ENCODE results near the gene TMEM178B.

The TMEM178B gene

DNA sequence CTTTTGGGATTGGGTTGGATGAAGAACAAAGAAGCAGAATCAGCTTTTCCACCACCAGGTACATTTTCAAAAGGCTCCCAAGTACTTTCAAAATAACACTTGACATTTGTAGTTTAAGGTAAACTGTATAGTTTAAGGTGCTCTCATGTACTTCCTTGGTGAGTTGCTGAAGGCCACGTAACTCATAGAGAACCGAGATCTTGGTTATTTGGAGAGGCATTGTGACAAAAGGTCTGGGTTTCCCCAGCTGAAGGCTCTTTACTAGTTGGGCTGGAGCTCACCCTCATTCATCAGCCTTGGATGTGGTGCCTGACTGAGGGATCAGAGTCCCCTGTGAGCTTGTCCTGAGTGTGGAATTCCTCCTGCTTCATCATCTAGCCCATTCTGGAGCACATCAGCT, 191.8 kb downstream of the TMEM178B start:
- no peak for DNase-seq

DNA sequence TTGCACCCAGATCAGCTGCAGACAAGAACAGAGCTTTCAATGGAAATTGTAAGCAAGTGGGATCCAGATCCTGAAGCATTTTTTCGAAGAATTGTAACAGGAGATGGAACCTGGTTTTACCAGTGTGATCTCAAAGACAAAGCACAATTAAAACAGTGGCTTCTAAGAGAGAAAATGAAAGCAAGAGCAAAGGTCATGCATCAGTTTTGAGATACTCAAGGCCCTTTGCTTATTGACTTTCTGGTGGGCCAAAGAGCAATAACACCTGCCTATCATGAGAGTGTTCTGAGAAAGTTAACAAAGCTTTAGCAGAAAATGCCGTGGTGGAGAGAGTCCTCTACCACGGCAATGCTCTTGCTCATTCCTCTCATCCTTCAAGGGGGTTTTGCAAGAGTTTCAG, 194.8 kb downstream of the TMEM178B start:
- no peak for DNase-seq

DNA sequence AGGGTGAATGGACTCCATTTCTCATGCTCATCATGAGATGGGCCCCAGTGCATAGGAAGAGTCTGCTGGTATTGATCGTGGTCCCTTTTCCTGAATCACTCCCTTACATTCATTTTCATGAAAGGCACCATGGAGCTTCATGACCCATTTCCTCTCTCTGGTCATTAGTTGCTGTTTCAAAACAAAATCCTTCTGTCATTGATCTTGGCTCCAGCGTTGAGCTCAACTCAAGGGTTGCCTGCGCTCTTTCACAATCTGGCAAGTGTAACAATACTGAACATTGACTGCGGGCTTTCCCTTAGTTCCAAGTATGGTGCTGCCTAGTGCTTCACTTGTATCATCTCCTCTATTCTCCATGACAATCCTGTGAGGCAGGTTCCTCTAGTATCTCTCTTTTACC, 197.6 kb downstream of the TMEM178B start:
- DNase-seq = no peak

DNA sequence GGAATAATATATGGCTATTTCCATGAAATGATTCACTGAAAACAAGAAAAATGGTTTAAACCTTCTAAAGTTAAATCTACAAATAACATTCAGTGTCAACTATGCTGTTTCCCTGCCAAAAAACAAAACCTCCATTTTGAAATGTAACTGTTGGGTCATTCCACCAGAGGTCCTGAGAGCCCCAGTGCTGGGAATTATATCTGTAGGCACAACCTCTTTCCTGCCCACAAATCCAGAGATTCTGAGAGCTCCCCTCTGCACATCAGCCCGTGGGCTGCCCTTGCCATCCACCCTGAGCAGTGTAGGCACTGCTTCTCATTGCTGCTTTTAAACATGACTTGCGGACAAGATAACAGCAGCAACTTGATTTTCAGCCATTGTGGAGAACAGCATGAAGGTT, 198.6 kb downstream of the TMEM178B start:
- DNase-seq = no peak

DNA sequence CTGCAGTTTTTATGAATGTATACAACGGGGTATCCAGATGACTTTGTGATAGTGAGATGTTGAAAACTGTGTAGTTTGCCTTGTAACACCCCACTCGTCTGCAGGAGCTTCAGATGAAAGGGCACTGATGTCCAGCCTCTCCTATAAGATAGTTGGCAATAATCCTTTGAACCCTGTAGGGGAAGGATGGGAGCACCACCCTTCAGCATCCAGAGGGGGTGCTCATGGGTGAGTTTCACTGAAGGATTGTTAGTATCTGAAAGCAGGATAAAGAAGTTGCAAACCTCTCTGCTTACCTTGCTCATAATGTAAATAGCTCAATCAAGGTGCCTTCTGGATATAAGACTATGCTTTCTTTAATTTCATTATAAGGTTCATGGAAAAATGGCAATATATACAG, 201.5 kb downstream of the TMEM178B start:
- no peak for DNase-seq

DNA sequence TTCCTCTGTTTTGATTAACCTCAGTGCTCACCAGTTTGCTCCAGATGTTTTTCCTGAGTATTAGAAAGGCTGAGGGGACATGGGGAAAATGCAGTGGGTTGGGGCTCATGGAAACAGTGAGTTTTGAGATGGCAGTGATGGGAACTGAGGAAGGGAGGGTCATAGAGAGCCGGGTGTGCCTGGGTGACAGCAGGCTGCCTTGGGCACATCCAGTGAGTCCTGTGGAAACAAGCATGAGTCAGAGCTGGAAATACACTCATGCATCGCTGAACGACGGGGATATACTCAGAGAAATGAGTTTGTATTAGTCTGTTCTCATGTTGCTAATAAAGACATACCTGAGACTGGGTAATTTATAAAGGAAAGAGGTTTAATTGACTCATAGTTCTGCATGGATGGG, 202.2 kb downstream of the TMEM178B start:
- DNase-seq = no peak

DNA sequence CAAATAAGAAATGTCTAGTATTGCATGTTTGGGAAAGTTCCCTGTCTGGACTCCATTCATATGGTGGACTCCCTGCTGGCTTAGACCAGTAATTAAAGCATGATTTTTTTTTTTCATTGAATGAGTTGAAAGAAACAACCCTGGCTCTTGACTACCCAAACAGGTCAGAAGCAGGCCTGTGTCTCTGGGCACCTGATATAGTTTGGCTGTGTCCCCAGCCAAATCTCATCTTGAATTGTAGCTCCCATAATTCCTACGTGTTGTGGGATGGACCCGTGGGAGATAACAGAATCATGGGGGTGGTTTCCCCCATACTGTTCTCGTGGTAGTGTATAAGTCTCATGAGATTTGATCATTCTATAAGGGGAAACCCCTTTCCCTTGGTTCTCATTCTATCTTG, 206.2 kb downstream of the TMEM178B start:
- DNase-seq = no peak

DNA sequence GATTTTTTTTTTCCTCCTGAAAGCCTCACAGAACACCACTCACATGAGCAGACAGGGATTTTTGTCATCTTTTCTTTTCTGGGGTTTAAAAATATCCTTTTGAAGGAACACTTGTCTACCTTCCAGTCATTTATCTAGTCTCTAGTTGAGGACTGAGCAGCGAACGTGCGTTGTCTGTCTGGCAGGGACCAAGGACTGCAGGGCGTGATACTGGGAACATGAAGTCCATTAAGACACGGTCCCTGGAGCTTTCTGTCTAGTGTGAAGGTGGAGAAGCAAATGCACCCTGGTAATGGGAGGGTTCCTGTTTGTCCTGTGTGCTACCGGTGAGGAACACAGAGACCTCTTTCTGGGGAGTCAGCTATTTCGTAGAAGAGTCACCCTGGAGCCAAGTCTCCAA, 207.4 kb downstream of the TMEM178B start:
- DNase-seq = no peak

DNA sequence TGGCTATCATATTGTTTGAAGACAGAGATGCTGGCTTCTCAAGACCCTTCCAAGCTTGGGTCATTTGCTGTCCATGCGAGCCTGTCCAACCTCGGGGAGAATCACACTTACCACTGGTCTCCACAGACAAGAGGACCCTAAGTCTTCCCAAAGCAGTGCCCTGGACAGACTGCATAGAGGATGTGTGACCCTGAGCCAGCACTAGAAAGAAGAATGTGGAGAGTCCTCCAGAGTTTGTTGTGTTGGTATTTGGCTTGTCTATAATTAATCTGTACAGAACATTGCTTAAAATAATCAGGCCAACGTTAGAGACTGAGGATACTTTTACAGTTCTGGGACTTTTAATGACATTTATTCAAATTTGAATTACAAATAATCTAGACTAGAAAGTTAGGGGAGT, 212.7 kb downstream of the TMEM178B start:
- no peak for DNase-seq

DNA sequence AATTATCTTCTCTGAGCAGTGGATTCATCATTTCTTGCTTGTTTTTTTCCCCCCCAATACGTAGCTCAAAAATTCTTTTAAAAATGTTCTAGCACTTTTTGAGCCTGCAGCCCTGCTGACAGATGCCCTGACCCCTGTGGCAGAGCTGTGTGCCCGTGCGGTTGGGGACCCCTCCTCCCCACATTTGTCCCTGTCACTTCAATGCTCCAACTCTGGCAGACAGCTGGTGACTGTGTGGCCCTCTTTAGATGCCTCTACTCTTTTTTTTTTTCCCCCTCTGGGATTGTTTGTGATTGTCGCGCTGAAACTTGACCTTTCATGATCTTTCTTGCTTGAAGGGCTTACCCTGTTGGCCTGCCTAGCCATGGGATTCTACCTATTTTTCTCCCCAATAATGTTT, 214.1 kb downstream of the TMEM178B start:
- no peak for DNase-seq

DNA sequence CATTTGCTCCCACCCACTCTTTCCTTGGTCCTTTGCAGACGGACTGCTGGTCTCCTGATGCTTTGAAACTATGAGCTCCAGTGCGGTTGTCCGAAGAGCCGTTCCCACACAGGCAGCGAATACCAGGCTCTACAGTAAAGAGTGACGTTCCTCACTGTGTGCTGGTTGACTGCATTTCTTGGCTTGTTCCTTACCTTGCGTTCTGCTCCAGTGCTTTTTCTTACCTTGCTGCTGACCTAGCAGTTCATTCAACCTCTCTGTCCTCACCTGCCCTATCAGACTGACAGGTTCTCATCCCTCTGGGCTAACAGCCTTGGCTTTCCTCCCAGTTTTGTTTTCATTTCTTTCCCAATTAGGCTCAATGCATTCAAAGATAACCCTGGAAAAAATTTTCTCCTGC, 214.8 kb downstream of the TMEM178B start:
- no peak for DNase-seq

DNA sequence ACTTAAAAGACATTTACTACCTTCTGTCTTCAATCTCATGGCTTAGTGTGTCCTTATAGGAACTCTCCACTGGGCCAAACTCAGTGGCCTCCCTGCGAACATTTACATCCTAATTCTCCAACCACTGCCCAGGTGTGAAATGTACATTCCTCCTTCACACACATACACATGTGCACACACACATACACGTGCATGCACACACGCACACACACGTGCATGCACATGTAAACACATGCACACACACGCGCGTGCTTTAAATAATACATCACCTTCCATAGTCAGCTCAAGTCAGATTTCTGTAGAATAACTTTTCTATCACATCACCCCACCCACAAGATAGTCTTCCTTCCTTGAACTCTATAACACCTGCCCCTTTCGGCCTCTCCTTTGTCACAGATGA, 216.5 kb downstream of the TMEM178B start:
- no peak for DNase-seq

DNA sequence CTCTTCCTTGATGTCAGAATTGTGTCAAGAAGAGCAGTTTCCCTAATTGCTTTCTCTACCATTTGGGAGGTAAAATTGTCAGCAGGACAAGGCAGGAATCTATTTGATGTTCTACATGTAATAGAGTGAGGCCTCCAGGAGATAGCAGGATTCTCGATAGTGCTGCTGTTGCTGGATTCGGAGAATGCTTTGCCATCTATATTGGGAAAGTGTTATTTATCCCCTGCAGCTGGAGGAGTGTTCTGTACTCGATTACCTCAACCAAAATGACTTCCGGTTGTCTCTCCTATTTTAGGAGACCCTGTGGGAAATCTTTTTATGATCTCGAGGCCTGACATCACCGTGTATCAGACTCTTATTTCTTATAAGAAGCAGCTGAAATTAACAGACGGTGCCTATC, 217.1 kb downstream of the TMEM178B start:
- no peak for DNase-seq

DNA sequence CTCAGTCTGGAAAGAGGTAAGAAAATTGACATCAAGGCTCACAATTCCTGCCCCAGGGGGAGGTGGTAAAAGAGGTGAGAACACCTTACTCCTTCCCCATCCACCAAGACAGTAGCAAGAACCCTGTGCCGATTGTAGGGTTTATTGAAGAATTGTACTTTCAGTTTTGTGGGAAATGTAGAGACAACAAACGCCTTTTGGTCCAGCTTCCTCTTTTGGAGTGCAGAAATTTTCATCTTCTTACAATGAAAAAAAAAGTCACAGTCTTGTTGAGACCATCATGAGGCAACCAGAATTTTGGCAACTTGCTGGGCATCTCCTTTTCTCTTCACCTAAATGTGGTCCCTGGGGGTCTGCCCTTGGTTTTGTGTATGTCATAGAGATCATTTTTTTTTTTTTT, 217.7 kb downstream of the TMEM178B start:
- DNase-seq = no peak

DNA sequence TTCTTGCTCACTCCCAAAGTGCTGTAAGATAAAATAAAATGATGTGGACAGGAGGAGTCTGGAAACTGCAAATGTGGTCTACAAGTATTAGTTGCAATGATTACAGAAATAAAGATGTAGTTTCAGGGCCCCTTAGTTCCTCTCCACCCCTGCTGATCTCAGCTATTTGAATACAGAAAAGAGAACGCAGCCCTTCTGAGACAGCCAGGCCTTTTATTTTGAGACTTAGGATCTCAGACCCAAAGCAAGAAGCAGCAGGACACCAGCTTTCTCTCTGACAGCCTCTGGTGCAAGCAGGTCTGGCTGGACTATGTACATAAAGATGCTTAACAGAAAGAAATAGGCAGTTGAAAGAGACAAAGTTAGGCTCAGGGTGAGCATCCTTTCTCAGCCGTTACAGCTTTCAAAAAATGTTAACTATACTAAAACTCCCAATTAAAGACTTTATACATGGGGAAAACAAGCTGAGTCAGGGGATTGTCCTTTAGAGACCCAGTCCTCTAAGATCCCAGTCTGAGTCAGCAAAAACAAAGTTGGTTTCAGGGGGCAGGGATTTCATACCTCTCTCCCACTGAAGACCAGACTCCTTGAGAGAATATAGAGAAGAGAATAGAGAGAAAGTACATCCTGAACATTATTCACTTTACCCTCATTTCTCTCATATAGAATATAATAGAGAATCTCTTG, 220.4 kb downstream of the TMEM178B start:
- no peak for DNase-seq

DNA sequence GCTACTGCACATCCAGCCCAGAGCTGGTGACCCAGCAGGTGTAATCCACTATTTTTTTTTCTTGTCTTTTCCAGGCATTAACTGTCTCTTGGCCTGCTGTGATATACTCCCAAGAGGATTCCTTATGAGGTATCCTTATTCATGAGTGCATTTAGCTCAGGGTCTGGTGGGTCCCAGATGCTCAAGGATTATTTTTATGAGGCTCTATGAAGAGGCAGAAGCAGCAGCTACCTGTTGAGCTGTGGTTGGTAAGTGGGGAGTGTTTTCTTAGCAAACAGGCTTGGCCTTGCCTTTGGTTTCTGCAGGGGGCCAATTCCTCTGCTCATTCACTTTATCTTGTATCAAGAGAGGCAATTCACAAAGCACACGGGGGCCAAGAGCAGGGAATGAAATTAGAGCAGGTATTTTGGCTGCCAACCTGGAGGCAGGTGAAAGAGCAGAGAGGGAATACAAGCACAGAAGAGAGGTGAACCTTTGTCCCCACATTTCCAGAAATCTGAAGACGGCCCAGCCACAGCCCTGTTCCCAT, 221.6 kb downstream of the TMEM178B start:
- no peak for DNase-seq

DNA sequence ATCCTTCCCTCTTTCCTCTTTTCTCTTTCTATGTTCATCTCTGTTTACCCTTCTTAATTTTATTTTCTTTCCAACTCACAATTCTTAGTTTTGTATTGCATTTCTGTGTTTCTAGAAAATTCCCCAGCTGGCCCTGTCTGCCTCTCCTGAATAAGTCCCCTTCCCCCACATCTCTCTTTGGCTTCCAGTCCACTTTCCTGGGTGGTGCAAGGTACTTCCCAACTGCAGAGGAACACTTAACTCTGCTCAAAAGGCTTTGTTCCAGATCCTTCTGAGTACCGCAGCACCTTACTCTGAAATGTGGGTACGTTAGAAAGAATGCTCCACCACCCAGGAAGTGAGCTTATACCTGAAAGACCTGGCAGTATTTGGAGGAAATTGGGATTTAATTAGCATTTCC, 227.0 kb downstream of the TMEM178B start:
- DNase-seq = no peak

DNA sequence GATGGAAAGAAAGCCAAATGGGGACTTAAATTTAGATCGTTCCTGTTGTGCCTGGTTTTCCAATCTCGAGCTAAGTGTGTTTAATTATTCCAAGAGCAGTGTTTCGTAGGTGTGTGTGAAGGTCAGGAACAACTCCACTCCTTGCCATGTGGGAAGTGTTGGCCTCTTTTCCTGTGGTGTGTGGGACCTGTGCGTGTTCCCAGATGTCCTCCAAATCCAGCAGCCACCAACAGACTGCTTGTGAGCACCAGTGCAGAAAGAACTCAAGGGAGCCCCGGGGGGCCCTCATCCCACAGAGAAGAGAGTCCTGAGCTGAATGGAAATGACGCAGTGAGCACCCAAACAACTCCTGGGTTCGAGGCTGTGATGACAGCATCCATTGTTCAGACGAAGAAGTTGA, 227.7 kb downstream of the TMEM178B start:
- DNase-seq = no peak

DNA sequence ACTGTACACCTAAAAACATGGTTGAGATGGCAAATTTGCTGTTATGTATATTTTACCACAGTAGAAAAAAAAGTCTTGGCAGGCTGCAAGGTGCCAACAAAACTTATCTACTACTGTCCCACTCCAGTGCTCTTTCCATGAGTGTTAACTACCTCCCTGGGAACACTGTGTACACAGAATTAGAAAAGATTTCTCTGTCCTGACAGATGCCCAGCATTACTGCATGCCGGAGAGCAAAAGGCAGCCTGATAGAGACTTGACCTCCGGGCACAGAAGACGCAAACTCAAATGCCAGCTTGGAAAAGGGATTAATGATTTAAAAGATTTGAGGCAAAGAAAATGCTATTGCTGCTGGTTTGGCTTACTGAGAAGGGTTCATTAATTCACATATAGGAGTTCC, 228.8 kb downstream of the TMEM178B start:
- DNase-seq = no peak

DNA sequence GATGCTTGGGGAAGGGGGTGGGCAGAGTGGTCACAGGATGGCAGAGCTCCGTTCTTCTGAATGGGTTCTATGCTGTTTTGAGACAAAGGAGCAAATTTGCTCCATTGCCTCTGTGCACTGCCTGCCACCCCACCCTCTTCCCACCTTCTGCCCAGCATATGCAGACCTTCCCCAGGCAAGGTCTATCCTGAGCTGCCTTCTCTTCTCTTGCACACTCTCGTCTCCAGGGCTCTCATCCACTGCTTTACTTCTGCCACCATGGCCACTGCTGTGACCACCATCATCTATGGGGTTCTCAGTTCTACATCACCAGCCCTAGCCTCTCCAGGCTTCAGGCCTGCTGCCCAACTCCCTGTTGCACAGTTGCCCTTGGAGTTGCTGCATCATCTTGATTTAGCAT, 230.4 kb downstream of the TMEM178B start:
- DNase-seq = no peak

DNA sequence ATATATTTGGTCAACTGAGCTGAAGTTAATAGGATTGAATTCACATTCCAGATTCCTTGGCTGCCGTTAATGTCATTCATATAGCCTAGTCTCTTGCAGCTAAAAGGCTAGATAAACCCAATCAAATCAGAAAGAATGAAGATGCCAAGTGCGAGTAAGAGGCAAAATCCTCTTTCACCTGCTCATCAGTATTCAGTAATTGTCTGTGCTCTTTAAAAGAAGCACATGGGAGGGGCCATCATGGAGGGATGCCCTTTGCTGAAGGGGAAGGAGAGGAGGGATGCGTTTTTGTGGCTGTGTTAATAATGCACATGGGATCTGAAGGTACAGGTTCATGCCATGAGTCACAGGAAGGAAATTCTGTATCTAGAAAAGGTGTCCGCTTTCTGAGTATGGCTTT, 232.2 kb downstream of the TMEM178B start:
- no peak for DNase-seq

DNA sequence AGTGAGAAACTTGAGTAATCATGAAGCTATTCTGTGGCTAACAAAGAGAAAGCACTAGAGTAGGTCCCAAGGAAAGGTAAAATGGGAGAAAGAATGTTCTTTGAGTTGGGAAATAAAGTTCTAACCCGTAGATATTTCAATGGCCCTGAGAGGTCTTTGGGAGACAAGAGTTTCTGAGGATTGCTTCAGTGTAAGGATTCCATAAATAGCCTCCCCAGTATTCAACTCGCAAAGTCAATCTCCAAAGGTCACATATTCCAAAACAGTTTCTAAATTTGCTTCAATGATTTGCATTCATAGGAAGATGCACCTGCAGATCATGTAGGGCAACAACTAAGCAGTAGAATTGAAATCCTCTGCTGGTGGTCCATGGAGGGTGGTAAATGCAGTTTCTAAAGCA, 238.5 kb downstream of the TMEM178B start:
- no peak for DNase-seq

DNA sequence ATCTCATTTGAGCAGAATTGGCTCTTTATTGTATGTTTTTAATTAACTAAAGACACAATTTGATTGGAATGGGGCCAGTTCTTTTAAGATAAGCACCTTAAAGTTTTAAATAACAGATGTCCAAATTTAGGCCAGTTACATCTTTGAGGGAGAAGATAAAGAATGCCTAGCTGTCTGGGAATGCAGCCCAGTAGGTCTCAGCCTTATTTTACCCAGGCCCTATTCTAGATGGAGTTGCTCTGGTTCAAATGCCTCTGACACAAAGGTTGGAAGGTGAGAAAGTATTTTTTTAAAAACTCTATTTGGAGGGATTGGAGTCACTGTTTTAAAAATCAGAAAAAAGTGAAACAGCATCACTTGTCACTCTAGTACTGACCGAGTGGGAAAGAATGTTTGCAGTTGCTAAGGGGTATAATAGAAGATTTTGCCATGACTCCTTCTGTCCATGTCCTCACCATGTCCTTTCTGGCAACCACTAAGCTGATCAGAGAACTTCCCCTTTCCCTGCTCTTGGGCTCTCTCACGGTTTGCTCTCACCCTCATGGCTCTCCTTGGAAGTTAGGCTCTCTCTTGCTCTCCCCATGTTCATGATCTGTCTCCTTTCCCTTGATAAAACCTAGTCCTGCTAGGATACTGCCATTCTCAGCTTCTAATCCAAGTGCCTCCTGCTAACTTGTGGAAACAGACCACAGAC, 239.1 kb downstream of the TMEM178B start:
- DNase-seq = no peak

DNA sequence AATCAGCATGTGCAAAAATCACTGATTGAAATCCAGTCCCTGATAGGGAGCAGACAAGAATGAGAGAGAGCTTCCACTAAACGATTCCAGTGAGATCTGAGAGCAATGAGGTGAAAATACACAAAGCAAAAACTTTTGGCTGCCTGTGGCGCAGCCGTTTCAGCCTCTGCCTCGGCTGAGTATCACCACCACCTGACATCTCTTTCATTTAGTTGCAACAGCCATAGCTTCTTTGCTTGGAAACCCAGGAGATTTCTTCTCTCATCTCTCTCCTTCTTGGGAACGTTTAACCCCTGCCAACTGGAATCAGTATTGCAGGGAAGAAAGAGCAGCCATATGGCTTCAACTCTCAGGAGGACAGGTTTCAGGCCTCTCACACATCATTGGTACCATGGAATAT, 240.0 kb downstream of the TMEM178B start:
- no peak for DNase-seq

DNA sequence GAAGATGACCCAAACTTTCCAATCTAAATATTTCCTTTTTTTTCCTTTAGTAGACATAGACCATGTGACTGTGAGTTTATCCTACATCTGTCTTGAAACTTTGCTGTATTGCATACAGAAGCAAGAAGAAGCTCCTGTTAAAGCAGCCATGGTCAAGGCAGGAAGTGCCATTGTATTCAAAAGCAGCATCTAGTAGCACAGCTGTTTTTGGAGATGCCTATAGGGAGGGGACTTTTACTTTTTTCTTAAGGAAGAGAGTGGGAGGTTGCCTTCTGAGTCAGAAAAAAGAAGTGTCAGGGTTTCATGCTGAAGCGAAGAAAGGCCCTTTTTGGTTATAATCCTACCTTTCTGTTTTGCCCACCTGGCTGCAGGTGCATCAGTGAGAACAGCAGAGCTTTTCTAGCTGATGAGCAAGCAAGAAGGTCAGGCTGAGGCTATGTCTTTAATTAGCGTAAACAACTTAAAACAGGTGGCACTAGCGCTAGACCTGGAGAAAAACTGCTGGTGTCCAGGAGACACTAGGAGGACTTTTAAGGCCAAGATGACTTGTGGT, 243.2 kb downstream of the TMEM178B start:
- DNase-seq = no peak
